GM06990 (cell line): ENCODE data around the gene FLYWCH1.

ENCODE experiments used
- DNase-seq: peaks from one replicate; pipeline ENCODE4 v3.0.0-alpha.2; 2011; ENCODE audit not compliant: insufficient read length; ENCODE audit errors: extremely low read depth
- H3K27me3 ChIP-seq: replicated peaks from 2 replicates; pipeline ENCODE4 v1.6.0; 2011; ENCODE audit warnings: low read length; ENCODE audit not compliant: control insufficient read depth, insufficient read depth
- H3K36me3 ChIP-seq: 2 replicates; pipeline ENCODE4 v1.5.1; 2011; ENCODE audit warnings: low read length; ENCODE audit not compliant: control insufficient read depth, insufficient read depth
- H3K4me3 ChIP-seq: replicated peaks from 2 replicates; pipeline ENCODE4 v1.5.1; 2011; ENCODE audit warnings: low read depth, mild to moderate bottlenecking, control low read depth, low read length
- CTCF ChIP-seq: IDR thresholded peaks from 2 replicates; pipeline ENCODE4 v1.5.1; 2011; ENCODE audit warnings: low read length, control low read depth, mild to moderate bottlenecking, inconsistent platforms; ENCODE audit not compliant: insufficient read depth, poor library complexity, severe bottlenecking

The FLYWCH1 gene

GRCh38 chr16:2933136-2933535 is 21.4 kb downstream of the FLYWCH1 start:
- no peak overlapping the region for H3K4me3 ChIP-seq
- no peak for TF ChIP-seq CTCF
- peaks cover 31% of the 10 kb centered on the region for H3K36me3 ChIP-seq
- no peak for DNase-seq
- no peaks in the 10 kb centered on the region for H3K27me3 ChIP-seq

GRCh38 chr16:2933701-2934100 is 22.0 kb downstream of the FLYWCH1 start:
- TF ChIP-seq CTCF, result no peak
- Histone ChIP-seq H3K36me3 (peaks cover 32% of the 10 kb centered on the region), H3K27me3 (no peaks in the 10 kb centered on the region), H3K4me3 (no peak overlapping the region)
- no peak for DNase-seq

- peaks cover 32% of the 10 kb centered on the region for H3K36me3 ChIP-seq
- H3K27me3 ChIP-seq, result no peaks in the 10 kb centered on the region
- no peak for TF ChIP-seq CTCF
- no peak for DNase-seq
- H3K4me3 ChIP-seq, result no peak overlapping the region
These were observed 22.7 kb downstream of the FLYWCH1 start for GRCh38 chr16:2934450-2934849.

GRCh38 chr16:2936436-2937011 is 24.8 kb downstream of the FLYWCH1 start:
- H3K36me3 ChIP-seq, result peaks cover 32% of the 10 kb centered on the region
- TF ChIP-seq CTCF, result no peak
- DNase-seq, result no peak
- H3K4me3 ChIP-seq, result no peak overlapping the region
- no peaks in the 10 kb centered on the region for H3K27me3 ChIP-seq

- Histone ChIP-seq H3K4me3 (no peak overlapping the region), H3K36me3 (peaks cover 32% of the 10 kb centered on the region), H3K27me3 (no peaks in the 10 kb centered on the region)
- no peak for DNase-seq
- TF ChIP-seq CTCF, result no peak
These were observed 25.4 kb downstream of the FLYWCH1 start for GRCh38 chr16:2937170-2937569.

GRCh38 chr16:2938206-2938605 is 26.5 kb downstream of the FLYWCH1 start:
- peaks cover 29% of the 10 kb centered on the region for H3K36me3 ChIP-seq

More at GRCh38 chr16:2938206-2938605, 26.5 kb downstream of the FLYWCH1 start:
- no peak for DNase-seq
- Histone ChIP-seq H3K27me3 (no peaks in the 10 kb centered on the region), H3K4me3 (no peak overlapping the region)
- TF ChIP-seq CTCF, result no peak
